Gastrocnemius medialis (tissue), 4 donors: ENCODE measurements around the gene SOX1. TPM values are rescaled to one million over a fixed set of nuclear protein-coding genes. Genes with fewer than 3 reads are reported as not detected.

Source experiments
- ATAC-seq, 2 donors: fragments of 150-250 bp; one replicate each; pipeline ENCODE4 v1.9.1; 2016
- DNase-seq, 2 donors: peaks; one replicate each; pipeline ENCODE4 v3.0.0-alpha.2; 2019
- H3K27ac ChIP-seq, 4 donors: fragments of 200-600 bp; sonication (generic); 1 replicate in 1 of 4; 2 replicates in 3 of 4; pipeline ENCODE4 v1.5.1; 2016 to 2018; ENCODE audit warnings: mild to moderate bottlenecking in 2 of 4, moderate library complexity in 1 of 4
- H3K27me3 ChIP-seq, 3 donors: fragments of 200-600 bp; sonication (generic) in 2 of 3; 1 replicate in 1 of 3; 2 replicates in 2 of 3; pipeline versions ENCODE4 v1.5.1 to v1.6.0; 2016 to 2019; ENCODE audit warnings: mild to moderate bottlenecking in 1 of 3, moderate library complexity in 1 of 3
- H3K36me3 ChIP-seq, 2 donors: fragments of 200-600 bp; sonication (generic) in 1 of 2; one replicate each; pipeline ENCODE4 v1.5.1; 2017 to 2018
- H3K4me1 ChIP-seq, 2 donors: fragments of 200-600 bp; sonication (generic) in 1 of 2; one replicate each; pipeline ENCODE4 v1.5.1; 2016 to 2017; ENCODE audit warnings: mild to moderate bottlenecking in 2 of 2
- H3K4me3 ChIP-seq, 4 donors: fragments of 200-600 bp; sonication (generic) in 3 of 4; 1 replicate in 1 of 4; 2 replicates in 3 of 4; pipeline ENCODE4 v1.5.1; 2016 to 2019; ENCODE audit warnings: mild to moderate bottlenecking in 2 of 4
- H3K9me3 ChIP-seq, 3 donors: fragments of 200-600 bp; sonication (generic) in 2 of 3; 1 replicate in 1 of 3; 2 replicates in 2 of 3; pipeline ENCODE4 v1.5.1; 2016 to 2019
- CTCF ChIP-seq, 5 experiments: fragments of 450-650 bp in 3 of 5; fragments of 200-600 bp in 2 of 5; sonication (generic) in 2 of 5; IDR thresholded peaks in 4 of 5; conservative IDR thresholded peaks in 1 of 5; 1 replicate in 4 of 5; 2 replicates in 1 of 5; pipeline ENCODE4 v1.5.1; 2016 to 2019; ENCODE audit warnings: antibody characterized with exemption in 5 of 5, mild to moderate bottlenecking in 3 of 5, moderate library complexity in 3 of 5
- POLR2A ChIP-seq, 2 donors: fragments of 450-650 bp; IDR thresholded peaks; one replicate each; pipeline ENCODE4 v1.6.1; 2017; ENCODE audit warnings: antibody characterized with exemption in 2 of 2, mild to moderate bottlenecking in 2 of 2, moderate library complexity in 2 of 2
- in situ Hi-C, 4 donors: fragments of 200-750 bp; cut with MboI; loops; one replicate each; pipeline versions ENCODE4 v1.15.0 to v1.8.0; 2017; ENCODE audit warnings: low sequenced_read_pairs in 4 of 4
- intact Hi-C: fragments of 100-400 bp; cut with DNase I; formaldehyde crosslinking; loops from one replicate; pipeline ENCODE4 v1.15.1; 2023; ENCODE audit warnings: low total_unique reads
- total RNA-seq, 4 donors: library from RNA; depleted of rRNA; stranded (reverse); fragments of >200 nt; gene quantifications; one replicate each; pipeline versions ENCODE4 v1.1.0 to v1.2.3, GENCODE V29; 2016

SOX1 gene
- total RNA-seq, 4 donors from 2014 or later, result not detected

- in situ Hi-C loops (no loop called here), intact Hi-C loops (no loop called here)
- Histone ChIP-seq H3K36me3 (no peaks in the 10 kb centered on the region), H3K4me1 (no peaks in the 10 kb centered on the region), H3K27ac (no peak overlapping the region), H3K9me3 (no peaks in the 10 kb centered on the region), H3K4me3 (no peak overlapping the region), H3K27me3 (no peaks in the 10 kb centered on the region)
- DNase-seq, result no peak
- no peak for ATAC-seq
- TF ChIP-seq CTCF (IDR thresholded peaks at IDR 0.05 in 4 of 5, conservative IDR thresholded peaks at IDR 0.05 in 1 of 5), result no peak
- no peak for TF ChIP-seq POLR2A (IDR thresholded peaks at IDR 0.05)
These were observed 34.6 kb upstream of the SOX1 start for GRCh38 chr13:112032186-112032993.

- Histone ChIP-seq H3K4me1 (no peaks in the 10 kb centered on the region), H3K4me3 (no peak overlapping the region), H3K27me3 (no peaks in the 10 kb centered on the region), H3K36me3 (no peaks in the 10 kb centered on the region), H3K9me3 (no peaks in the 10 kb centered on the region), H3K27ac (no peak overlapping the region)
- in situ Hi-C loops (no loop called here), intact Hi-C loops (no loop called here)
- DNase-seq (no peak), ATAC-seq (no peak)
- TF ChIP-seq CTCF (IDR thresholded peaks at IDR 0.05 in 4 of 5, conservative IDR thresholded peaks at IDR 0.05 in 1 of 5) (no peak), POLR2A (IDR thresholded peaks at IDR 0.05) (no peak)
These were observed 32.7 kb upstream of the SOX1 start for GRCh38 chr13:112034231-112034630.

GRCh38 chr13:112034846-112035245 lies 32.1 kb upstream of the SOX1 start:
- no peaks in the 10 kb centered on the region for H3K9me3 ChIP-seq
- no peaks in the 10 kb centered on the region for H3K36me3 ChIP-seq
- H3K27me3 ChIP-seq, result no peaks in the 10 kb centered on the region
- no peak overlapping the region for H3K27ac ChIP-seq
- no peak overlapping the region for H3K4me3 ChIP-seq
- ATAC-seq, result no peak
- no peak for DNase-seq
- in situ Hi-C loops (no loop called here), intact Hi-C loops (no loop called here)
- TF ChIP-seq POLR2A (IDR thresholded peaks at IDR 0.05), result no peak
- TF ChIP-seq CTCF (IDR thresholded peaks at IDR 0.05 in 4 of 5, conservative IDR thresholded peaks at IDR 0.05 in 1 of 5), result no peak
- H3K4me1 ChIP-seq, result no peaks in the 10 kb centered on the region

DNA sequence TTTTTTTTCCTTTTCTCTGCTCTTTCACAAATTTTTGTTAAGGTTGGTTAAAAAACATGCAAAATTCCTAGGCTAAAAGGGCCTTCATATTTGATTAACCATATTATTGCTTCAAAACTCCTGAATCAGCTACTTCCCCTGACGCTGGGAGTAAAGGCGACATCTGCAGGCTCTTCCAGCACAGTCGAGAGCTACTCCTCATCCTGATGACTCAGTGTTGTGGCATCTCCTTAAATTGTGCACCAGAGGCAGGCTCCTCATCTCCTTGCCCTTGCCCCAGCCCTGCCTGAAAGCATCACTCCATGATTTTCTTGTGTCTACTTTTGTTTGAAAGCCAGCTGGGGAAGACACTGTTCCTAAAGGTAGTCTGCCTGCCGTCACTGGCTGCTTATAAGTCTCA lies 24.5 kb upstream of the SOX1 start:
- Histone ChIP-seq H3K27ac (no peak overlapping the region), H3K9me3 (no peaks in the 10 kb centered on the region), H3K4me3 (no peak overlapping the region), H3K4me1 (no peaks in the 10 kb centered on the region), H3K36me3 (no peaks in the 10 kb centered on the region), H3K27me3 (peaks cover 0 to 13% (median 0%) of the 10 kb centered on the region in 3 donors)
- no peak for ATAC-seq
- intact Hi-C loops, result no loop called here
- no peak for DNase-seq
- in situ Hi-C loops, result no loop called here
- no peak for TF ChIP-seq CTCF (IDR thresholded peaks at IDR 0.05 in 4 of 5, conservative IDR thresholded peaks at IDR 0.05 in 1 of 5)

- in situ Hi-C loops (no loop called here), intact Hi-C loops (no loop called here)
- no peak overlapping the region for H3K27ac ChIP-seq
- DNase-seq (no peak), ATAC-seq (no peak)
- peaks cover 69 to 82% (median 69%) of the 10 kb centered on the region in 3 donors for H3K27me3 ChIP-seq
- no peak overlapping the region for H3K4me3 ChIP-seq
- no peaks in the 10 kb centered on the region for H3K9me3 ChIP-seq
- H3K36me3 ChIP-seq, result no peaks in the 10 kb centered on the region
- no peak for TF ChIP-seq POLR2A (IDR thresholded peaks at IDR 0.05)
- no peak for TF ChIP-seq CTCF (IDR thresholded peaks at IDR 0.05 in 4 of 5, conservative IDR thresholded peaks at IDR 0.05 in 1 of 5)
- H3K4me1 ChIP-seq, result no peaks in the 10 kb centered on the region
These were observed 14.7 kb upstream of the SOX1 start for GRCh38 chr13:112052213-112052612.
